Bronchial epithelial cell (primary cell): Measurements from ENCODE around the gene TRIM26. TPM values are rescaled to one million over a fixed set of nuclear protein-coding genes. Genes with fewer than 3 reads are reported as not detected.
"Not testable (repeated sequence)": the region's sequence is repeated elsewhere in the genome, so short reads cannot be mapped to it uniquely, and the experiment has no call there.

Experiments
- DNase-seq: peaks from one replicate; pipeline ENCODE4 v3.0.0-alpha.2; 2010; ENCODE audit warnings: low read depth
- FAIRE-seq: peaks from 2 replicates; lab custom pipeline; 2011; peaks lifted over from hg19 to GRCh38; lab: Jason Lieb, UNC
- H3K27me3 ChIP-seq: 2 replicates; pipeline ENCODE4 v1.5.1; 2011; ENCODE audit warnings: low read length; ENCODE audit not compliant: control insufficient read depth, insufficient read depth
- H3K36me3 ChIP-seq: 2 replicates; pipeline ENCODE4 v1.5.1; 2011; ENCODE audit warnings: low read length; ENCODE audit not compliant: control insufficient read depth, insufficient read depth
- H3K4me3 ChIP-seq: 2 replicates; pipeline ENCODE4 v1.5.1; 2011; ENCODE audit warnings: mild to moderate bottlenecking, low read depth, low read length, control low read depth
- CTCF ChIP-seq: IDR thresholded peaks from 2 replicates; pipeline ENCODE4 v1.5.1; 2011; ENCODE audit warnings: mild to moderate bottlenecking, moderate library complexity, low read length, control low read depth, inconsistent platforms; ENCODE audit not compliant: insufficient read depth, severe bottlenecking
- total RNA-seq: library from RNA; depleted of rRNA; stranded (reverse); fragments of >200 nt; gene quantifications from 2 replicates; pipeline ENCODE4 v1.2.1, GENCODE V29; 2014

Gene TRIM26
- total RNA-seq, 1 donor from 2014 or later: 24.7 TPM

GRCh38 chr6:30227242-30227722, 14.1 kb upstream of the TRIM26 start:
- TF ChIP-seq CTCF: no peak
- DNase-seq (no peak), FAIRE-seq (no peak)
- H3K4me3 ChIP-seq: no peak overlapping the region
- H3K27me3 ChIP-seq: peaks cover 2% of the 10 kb centered on the region
- no peaks in the 10 kb centered on the region for H3K36me3 ChIP-seq

GRCh38 chr6:30223339-30223738, 10.1 kb upstream of the TRIM26 start:
- no peak for TF ChIP-seq CTCF
- FAIRE-seq: no peak
- no peak for DNase-seq

GRCh38 chr6:30221956-30222355, 8.8 kb upstream of the TRIM26 start:
- not testable (repeated sequence) for FAIRE-seq, H3K36me3 ChIP-seq, DNase-seq, H3K27me3 ChIP-seq, H3K4me3 ChIP-seq

More at GRCh38 chr6:30223339-30223738, 10.1 kb upstream of the TRIM26 start:
- Histone ChIP-seq H3K4me3 (no peak overlapping the region), H3K36me3 (no peaks in the 10 kb centered on the region), H3K27me3 (peaks cover under 1% of the 10 kb centered on the region)

GRCh38 chr6:30221395-30221794, 8.2 kb upstream of the TRIM26 start:
- DNase-seq: not testable (repeated sequence)

GRCh38 chr6:30219244-30219643, 6.0 kb upstream of the TRIM26 start:
- no peaks in the 10 kb centered on the region for H3K27me3 ChIP-seq
- H3K36me3 ChIP-seq: no peaks in the 10 kb centered on the region
- DNase-seq: peak; percentile 55
- no peak for FAIRE-seq
- peak; percentile 91 for TF ChIP-seq CTCF
- no peak overlapping the region for H3K4me3 ChIP-seq

More at GRCh38 chr6:30221395-30221794, 8.2 kb upstream of the TRIM26 start:
- H3K4me3 ChIP-seq, H3K36me3 ChIP-seq, H3K27me3 ChIP-seq, FAIRE-seq: not testable (repeated sequence)

- FAIRE-seq: no peak
- Histone ChIP-seq H3K4me3 (no peak overlapping the region), H3K27me3 (no peaks in the 10 kb centered on the region), H3K36me3 (no peaks in the 10 kb centered on the region)
- no peak for TF ChIP-seq CTCF
- DNase-seq: no peak
These were observed 2.9 kb upstream of the TRIM26 start for GRCh38 chr6:30216096-30216495.

GRCh38 chr6:30214657-30214982, 1.4 kb upstream of the TRIM26 start:
- no peaks in the 10 kb centered on the region for H3K27me3 ChIP-seq
- peak overlapping the region; percentile 91 for H3K4me3 ChIP-seq
- FAIRE-seq (no peak), DNase-seq (no peak)
- TF ChIP-seq CTCF: no peak
- no peaks in the 10 kb centered on the region for H3K36me3 ChIP-seq
